ENCODE results near the gene PACSIN2.
"Not testable (repeated sequence)": the region's sequence is repeated elsewhere in the genome, so short reads cannot be mapped to it uniquely, and the experiment has no call there.

Gene PACSIN2

DNA sequence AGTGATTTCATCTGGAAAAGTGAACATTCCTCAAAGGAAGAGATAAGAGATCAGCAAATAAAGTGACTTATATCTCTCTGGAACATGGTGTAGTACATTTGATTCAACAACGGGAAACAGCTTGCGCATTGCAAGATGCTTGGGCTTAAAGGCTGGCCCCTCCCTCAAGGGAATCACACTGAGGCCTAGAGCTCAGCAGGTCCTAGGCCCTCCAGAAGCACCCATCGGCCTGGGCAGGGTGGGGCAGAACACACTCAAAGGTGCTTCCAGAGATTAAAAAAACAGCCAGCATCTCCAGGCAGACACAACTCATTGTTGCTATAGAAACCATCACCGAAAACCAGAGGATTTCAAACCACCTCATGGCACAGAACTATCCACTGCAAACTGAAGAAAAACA, 88.8 kb downstream of the PACSIN2 start:
- DNase-seq (ENCODE audit: low read depth): no peak

DNA sequence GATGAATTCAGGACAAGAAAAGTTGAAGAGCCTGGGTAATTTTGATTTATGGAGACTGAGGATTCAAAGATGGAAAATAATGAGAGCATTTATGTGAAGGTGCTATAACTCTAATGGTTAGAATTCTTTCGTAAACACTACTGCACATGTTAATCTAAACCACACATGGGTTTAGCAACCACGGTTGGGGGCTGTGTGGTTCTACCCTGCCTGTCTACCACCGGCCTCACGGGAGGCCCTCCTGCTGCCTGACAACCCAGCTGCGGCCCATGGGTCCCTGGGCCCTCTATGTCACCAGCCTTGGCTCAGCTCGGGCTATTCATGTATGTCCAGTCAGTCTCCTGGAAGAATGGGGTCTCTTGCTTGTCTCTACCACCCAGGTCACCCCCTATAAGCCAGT, 89.4 kb downstream of the PACSIN2 start:
- no peak for DNase-seq (ENCODE audit: low read depth)

DNA sequence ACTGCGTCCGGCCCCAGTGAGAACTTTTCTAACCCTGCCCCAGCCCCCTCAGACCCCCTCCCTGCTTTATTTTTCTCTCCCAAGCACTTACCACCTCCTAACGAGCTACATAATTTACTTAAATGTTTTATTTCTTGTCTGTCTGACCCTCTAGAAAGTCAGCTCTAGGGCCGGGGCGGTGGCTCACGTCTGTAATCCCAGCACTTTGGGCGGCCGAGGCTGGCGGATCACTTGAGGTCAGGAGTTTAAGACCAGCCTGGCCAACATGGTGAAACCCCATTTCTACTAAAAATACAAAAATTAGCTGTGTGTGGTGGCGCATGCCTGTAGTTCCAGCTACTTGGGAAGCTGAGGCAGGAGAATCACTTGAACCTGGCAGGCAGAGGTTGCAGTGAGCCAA, 89.9 kb downstream of the PACSIN2 start:
- not testable (repeated sequence) for DNase-seq (ENCODE audit: low read depth)

DNA sequence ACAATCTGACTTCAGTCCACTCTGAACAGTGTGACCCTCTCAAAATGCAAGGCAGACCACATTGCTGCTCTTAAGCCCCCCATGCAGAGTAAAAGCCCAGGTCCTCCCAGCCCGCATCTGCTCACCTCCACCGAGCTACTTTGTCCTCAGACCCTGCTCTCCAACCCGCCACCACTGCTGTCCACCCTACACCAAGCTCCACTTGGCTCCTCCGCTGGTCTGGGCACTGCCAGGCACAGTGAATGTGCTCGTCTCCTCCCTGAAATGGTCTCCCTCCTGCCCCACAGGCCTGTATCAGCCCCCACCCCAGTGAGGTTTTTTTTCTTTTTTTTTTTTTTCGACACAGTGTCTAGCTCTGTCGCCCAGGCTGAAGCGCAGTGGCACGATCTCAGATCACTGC, 90.5 kb downstream of the PACSIN2 start:
- no peak for DNase-seq (ENCODE audit: low read depth)

DNA sequence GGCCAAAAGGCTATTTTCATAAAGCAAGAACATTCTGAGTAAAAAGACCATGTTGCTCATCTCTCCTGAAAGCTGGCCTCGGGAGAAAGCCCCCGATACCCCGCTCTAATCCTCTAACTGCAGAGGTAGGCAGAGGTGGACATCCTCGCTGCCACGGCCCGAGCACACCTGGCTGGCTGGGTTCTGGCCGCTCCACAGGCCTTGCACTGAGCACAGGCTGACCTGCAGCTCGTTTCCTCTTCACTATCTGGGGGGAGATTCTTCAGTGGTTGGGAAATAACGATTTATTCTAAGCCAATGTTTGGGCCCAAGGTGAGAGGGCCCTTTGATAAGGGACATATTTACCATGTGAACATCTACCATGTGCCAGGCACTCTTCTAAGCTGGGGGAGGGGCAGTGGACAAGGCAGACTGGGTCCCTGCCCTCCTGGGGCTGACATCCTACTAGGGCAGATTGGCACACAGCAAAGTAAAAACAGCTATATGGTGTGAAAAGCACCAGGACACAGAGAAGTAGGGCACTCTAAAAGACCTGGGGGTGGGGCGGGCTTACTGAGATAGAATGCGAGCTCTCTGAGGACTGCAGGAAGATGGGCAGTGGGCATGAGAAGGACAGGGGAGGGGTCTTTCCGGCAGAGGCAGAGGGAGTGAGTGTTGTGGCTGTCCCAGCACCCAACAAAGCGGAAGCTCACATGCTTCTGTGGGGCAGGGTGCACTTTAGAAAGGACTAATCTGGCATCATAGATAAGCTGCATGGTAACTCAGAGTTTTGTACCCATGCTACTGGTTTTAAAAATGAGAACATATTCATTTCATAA, 92.4 kb downstream of the PACSIN2 start:
- no peak for DNase-seq (ENCODE audit: low read depth)

DNA sequence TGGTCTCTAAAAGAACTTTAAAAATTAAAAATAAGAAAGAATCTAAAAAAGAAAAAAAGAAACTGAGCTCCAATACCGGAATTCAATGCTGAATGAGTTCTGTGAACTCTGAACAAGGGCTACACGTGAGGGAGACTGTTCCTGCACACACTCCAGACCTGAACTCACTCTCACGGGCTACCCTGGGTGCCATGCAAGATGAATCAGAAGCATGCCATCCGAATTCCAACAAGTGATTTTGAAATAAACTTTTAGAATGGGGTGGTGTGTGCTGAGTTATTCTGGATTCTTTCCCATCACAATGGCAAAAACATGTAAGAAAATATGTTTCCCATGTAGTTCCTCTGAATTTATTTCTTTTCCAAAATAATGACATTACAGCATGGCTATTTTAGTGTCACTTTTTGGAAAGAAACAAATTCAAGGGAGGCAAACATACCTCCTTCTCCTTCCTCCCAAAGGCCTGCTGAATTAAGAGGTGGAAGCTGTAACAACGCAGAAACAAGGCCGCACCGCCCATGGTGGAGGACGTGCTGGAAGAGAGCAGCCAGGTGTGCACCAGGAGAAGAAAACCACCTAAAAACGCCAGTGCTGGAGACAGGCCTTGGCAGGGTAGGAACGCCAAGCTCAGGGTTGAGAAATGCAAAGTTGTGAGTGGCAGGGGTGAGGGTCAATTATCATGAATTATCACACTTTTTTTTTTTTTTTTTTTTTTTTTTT, 94.7 kb downstream of the PACSIN2 start:
- DNase-seq (ENCODE audit: low read depth): peak; percentile 57

DNA sequence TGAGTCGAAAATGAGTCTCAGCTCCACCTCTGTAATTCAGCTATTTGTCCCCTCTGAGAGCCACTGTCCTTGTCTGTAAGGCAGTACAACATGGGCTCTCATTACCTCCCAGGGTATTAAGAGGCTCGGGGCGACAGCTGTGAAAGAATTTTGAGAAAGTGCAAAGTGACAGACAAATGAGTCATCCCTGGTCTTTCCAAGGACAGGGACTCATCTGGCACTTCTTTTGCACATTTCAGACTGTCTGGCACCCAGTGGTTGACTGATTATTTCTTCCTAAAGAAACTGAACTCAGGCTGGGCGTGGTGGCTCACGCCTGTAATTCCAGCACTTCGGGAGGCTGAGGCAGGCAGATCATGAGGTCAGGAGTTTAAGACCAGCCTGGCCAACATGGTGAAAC, 95.8 kb downstream of the PACSIN2 start:
- peak; percentile 53 for DNase-seq (ENCODE audit: low read depth)

DNA sequence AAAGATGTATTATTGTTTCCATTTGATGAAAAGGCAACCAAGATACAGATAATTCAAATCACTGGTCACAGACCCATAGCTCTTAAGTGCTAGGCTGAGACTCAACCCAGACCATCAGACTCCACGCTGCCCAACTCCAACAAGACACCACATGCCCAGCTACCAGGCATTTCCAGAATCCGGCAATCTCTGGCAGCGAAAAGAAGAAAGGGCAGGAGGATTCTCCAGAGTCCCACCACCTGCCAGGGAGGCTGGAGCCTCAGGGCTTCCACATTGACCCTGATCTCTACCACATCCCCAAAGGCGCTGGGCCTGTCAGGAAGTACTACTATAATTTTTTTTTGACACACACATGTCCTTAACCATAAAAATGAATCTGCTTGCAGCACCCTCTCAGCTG, 96.4 kb downstream of the PACSIN2 start:
- no peak for DNase-seq (ENCODE audit: low read depth)

DNA sequence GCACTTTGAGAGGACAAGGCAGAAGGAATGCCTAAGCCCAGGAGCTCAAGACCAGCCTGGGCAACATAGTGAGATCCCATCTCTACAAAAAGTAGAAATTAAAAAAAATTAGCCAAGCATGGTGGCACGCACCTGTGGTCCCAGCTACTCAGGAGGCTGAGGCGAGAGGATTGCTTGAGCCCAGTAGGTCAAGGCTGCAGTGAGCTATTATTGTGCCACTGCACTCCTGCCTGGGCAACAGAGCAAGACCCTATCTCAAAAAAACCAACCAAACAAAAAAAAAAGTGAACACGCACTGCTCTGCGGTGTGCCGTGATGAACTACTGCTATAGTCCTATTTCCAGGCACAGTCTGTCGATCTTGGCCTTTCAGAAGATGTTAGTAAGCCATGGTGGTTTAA, 97.6 kb downstream of the PACSIN2 start:
- DNase-seq (ENCODE audit: low read depth): not testable (repeated sequence)

DNA sequence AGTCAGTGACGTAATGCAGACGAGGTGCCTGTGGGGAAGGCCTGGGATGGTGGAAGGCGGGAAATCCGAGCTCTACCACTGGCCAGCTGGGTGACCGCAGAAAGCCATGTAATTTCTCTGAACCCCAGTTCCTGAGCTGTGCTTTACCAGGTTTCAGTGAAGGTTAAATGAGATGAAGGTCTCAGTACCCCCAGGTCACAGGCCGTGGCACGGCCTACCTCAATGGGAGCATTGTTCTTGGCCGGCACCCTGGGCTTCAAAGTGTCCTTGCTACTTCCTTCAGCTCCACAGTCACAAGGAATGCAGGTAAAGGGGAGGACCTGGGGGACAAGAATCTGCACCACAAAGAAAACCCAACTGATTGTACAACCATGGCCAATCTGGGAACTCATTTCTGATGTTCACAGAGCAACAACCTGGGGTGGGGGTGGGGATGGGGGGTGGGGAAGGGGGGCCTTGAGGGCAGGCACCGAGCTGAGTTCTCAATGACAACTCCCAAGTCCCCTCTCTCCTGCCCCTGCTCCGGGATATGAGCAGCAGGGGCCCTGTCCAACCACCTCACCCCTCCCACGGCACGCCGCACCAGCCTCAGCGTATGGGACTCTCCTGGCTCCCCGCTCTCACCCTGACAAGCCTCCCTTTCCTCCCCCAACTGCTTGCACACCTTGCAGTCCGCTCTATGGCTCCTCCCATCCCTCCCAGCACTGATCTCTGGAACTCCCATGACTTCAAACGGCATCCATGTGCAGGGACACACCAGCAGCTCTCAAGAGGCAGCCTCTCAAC, 98.8 kb downstream of the PACSIN2 start:
- no peak for DNase-seq (ENCODE audit: low read depth)

DNA sequence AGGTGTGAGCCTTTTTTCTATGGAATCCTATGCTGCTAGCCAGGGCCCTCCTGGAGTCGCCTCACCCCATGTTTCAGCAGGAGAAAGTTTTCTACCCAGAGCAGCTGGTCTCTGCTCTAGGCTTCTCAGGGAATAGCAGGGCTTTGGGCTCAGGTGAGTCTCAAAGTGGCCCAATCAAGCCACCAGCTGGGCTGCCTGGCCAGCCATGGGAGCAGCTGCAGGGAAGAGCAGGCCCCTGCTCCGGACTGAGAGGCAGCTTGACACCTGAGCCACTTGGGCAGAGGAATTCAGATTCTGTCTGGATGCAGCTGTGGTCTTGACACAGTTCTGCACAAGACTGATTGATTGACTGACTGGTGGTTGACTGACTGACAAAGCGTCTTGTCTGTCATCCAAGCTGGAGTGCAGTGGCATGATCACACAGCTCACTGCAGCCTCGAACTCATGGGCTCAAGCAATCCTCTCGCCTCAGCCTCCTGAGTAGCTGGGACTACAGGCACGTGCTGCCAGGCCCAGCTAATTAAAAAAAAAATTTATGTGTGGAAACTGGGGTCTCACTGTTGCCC, 100.4 kb downstream of the PACSIN2 start:
- DNase-seq (ENCODE audit: low read depth): no peak

DNA sequence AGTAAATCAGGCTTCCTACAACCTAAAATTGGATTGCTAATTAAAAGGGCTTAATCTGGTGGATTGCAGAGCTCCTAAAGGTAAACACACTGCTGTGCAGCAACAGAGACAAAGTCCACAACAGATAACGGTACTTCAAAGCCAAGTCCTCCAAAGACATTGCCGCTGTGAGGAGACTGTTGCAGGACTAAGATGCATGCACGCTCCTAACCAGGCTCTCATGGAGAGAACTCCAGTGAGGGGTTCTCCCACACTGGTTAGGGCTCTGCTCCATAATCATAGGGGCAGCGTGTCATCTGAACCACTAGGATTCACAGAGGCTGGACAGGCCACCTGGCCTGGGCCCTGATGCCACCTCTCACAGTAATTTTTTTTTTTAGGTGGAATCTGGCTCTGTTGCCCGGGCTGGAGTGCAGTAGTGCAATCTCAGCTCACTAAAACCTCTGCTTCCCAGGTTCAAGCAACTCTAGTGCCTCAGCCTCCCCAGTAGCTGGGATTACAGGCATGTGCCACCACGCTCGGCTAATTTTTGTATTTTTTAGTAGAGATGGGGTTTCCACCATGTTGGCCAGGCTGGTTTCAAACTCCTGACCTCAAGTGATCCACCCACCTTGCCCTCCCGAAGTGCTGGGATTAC, 101.0 kb downstream of the PACSIN2 start:
- DNase-seq (ENCODE audit: low read depth): no peak

DNA sequence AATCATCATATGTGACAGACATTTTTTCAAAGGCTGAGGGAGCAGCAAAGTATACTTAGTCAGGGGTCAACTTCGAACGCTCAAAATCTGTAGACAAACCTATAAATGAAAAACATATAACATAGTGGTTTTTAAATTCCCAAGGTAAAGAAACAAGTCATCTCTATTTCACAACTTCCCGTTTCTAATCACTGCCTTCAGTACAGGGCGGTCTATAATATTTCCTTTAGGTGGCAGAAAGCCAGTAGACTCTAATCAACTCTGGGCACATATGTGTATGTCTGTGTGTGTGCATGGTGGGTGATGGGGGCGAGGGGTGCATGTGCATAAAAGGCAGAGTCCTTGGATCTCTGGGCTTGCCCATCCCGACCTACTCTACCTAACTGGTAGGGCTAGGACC, 102.9 kb downstream of the PACSIN2 start:
- no peak for DNase-seq (ENCODE audit: low read depth)

DNA sequence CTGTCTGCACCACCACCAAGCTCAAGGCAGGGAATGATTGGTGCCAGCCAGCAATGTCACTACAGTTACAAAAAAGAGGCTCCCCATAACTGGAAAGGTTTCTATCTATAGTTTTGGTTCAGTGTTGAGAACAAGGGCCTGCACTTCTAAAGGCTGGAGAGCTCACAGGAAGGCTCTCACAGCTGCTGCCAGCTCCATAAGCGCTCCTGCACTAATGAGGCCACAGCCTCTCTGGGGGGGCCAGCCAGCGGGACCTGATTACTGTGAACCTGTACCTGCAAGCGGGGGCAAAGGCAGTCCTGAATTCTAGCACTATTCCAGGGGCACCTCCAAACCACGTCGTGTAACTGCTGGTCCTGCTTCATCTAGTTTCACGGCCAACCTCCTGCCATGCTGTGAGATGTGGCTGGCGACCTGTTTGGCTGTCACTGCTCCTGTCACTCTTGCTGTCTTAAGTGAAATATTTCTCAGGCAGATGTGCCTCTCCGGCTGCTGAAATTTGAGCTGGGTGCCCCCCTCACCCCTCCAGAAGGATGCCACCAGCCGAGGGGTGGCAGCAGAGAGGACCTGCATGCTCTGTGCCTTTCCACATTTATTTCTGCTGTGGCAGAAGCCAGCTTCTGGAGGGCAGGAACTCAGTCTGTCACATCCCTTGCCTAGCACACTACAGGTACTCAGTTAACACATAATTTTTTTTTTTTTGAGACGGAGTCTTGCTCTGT, 104.6 kb downstream of the PACSIN2 start:
- no peak for DNase-seq (ENCODE audit: low read depth)

DNA sequence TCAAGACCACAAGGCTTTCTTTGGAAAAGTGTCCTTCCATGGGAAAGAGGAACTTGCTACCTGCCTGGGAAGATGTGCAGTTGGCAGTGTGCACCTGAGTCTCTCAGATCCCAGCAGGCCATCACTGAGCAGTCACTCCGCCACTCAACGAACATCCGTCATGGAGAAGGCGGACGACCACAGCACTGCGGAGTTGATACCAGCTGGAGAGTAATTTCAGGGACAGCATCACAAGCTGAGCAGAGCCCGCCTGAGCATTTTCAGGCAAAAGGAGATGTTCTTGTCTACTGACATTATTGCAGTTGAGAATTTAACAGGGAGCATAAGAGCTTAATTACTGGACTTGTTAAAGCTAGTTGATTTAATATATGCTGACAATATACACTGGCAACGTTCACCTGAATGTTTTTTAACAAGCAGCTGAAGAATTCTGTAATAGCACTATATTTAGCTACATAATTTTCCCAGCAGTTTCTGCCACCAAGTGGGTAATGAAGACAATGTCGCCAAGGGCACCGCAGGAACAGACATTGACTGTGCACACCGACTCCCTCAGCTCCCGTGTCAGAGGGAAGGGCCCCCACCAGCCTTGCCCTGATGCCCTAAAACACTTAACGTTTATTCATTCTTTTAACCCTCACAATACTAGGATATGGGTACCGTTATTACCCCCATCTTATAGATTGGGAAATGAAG, 105.4 kb downstream of the PACSIN2 start:
- DNase-seq (ENCODE audit: low read depth): no peak

DNA sequence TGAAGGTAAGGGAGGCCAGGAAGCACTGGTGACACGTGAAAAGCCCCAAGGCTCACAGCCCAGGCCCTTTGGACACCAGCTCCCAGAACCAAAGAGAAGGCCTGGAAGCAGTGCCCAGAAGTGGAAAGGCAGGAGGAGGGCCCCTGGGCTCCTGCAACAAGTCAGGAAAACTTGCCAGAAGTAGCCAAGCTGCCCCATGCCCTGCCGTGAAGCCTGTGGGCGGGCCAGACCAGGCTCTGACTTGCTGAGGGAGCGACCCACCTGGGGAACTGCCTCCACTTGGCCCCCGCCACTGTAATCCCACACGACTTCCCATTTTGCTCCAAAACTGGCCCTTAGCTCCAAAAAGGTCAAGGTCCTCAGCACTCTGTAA, 106.6 kb downstream of the PACSIN2 start:
- no peak for DNase-seq (ENCODE audit: low read depth)

DNA sequence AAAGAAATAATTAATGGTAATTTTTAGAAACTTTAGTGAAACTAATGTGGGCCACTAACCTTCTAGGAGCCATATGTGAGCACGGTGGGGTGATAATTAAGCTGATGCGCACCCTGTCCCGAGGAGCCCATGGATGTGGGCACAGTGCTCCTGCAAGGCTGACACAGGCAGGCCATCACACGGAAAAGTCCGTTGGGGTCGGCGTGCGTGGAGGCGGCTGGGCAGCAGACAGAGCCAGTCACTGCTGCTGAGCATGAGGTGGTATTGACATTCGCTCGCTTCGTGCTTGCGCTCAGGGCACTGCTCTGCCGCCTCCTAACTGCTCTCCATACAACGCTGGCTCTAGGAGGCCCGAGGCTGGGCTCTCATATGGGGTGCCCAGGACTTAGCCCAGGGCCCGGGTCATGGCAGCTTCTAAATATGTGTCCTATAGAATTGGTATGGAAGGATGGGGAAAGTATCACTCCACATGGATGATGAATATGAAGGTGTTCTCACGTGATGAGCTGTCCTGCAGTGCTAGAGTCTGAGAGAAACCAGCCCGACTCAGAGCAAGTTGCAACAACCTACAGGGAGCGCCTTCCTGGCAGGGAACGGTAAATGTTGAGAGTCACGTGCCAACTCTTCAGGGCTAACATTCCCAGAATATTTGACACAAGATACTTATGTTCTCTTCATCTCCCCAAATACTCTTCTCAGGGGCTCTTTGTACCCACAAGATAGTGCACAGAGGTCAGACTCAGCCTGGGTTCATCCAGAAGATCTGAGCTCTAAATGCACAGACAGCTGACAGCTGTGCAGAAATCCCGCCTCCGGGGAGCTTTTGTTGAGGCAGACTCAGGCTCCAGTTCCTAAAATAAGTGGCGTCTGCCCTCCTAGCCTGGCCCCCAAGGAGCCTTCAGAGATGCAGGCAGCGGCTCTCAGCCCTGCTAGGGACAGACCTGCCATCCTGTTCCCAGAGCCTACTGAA, 107.3 kb downstream of the PACSIN2 start:
- DNase-seq (ENCODE audit: low read depth): no peak

DNA sequence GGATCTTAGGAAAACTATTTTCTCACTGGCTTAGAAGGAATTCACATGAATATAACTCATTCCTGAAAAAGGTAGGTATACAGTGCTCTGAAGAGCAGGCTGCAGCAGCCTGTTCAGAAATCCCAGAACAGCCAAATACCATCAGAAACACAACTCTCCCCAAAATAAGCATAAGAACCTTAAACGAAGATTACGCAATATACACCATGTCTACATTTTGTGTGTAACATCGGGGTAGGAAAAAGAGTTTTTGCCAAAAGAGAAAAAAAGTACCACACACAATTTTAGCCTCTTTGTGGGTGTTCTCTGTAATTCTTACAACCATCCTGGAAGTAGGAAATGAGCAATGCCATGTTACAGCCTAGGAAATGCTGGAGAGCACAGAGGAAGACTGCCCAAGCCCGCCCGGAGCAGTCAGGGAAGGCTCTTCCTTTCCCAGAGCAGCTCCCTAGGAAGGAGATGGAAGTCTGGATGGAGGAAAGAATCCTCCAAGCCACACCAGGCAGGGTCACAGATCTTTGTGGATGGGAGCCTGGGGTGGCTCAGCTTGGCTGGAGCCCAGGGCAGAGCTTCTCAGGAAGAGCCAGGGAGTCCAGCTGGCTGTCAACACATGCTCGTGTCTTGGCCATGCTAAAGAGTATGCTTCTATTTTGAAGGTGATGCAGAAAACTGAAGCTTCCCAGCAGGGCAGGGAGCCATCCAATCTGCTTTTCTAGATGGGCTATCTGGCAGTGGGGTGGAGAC, 108.2 kb downstream of the PACSIN2 start:
- no peak for DNase-seq (ENCODE audit: low read depth)

DNA sequence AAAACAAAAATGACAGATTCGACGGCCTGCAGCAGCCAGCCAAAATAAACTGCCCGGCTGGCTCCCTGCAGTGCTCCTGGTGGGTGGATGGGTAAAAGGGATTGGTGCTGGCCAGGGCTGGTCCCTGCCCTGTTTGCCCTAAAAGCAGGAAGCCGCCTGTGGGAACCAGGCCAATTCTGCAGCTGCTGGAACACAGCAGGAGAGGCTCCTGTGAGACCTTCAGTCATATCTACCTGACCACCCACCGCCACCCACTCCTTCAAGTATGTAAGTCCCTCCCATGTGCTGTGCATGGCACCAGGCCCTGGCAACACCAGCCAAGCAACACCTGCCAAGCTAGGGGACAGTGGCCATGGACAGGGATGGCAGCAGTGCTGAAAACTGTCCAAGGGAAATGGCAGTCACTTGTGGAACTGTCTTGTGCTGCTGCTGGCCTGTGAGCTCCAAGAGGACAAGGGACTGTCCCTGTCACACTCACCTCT, 109.2 kb downstream of the PACSIN2 start:
- DNase-seq (ENCODE audit: low read depth): no peak

Data from ELR (cell line).